ENCODE measurements around the gene VTI1A. TPM values are rescaled to one million over a fixed set of nuclear protein-coding genes. Genes with fewer than 3 reads are reported as not detected.

VTI1A gene
- total RNA-seq, 1 experiment from 2014 or later: 33.4 TPM

DNA sequence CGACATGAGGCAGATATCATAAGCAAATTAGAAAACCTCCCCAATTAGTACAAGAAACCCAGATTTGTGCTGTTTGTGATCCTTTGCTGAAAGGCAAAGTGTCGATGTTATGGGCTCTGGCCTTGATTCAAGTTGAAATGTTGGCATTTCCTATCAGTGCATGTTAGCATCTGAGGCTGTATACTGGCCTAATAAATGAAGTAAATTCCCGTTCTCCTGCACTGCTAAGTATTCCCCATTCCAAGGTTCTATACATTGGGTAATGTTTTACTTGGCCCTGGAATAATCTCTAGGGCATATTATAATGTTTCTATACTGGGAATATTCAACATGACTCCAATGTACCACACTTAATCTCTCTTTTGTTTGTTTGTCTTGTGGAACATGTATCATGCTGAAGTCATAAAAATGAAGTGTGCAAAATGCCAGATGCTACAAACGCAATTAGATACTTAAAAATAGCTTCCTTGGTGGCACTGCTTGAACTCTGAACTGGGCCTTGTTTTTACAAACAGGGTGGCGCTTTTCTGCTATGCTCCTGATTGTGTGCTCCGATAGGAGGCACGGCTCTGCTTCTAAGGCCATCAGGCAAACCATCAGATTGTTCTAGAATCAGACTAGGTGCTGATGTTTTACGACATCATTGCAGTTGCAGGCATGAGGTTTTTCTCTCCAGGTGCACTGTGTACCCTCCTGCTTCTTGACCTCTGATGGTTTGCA, 346.3 kb downstream of the VTI1A start:
- Histone ChIP-seq H3K27me3 (replicated peaks) (no peaks in the 10 kb centered on the region), H3K36me3 (no peaks in the 10 kb centered on the region), H3K9me3 (replicated peaks) (no peaks in the 10 kb centered on the region; the same call in 1 of the 2 replicates), H3K4me1 (replicated peaks) (peaks cover 17% of the 10 kb centered on the region), H3K4me3 (no peak overlapping the region), H3K27ac (no peak overlapping the region)
- DNase-seq (ENCODE audit: low read depth in 1 of 2, low spot score in 2 of 2): peak in 1 of 2 experiments; percentile 39

DNA sequence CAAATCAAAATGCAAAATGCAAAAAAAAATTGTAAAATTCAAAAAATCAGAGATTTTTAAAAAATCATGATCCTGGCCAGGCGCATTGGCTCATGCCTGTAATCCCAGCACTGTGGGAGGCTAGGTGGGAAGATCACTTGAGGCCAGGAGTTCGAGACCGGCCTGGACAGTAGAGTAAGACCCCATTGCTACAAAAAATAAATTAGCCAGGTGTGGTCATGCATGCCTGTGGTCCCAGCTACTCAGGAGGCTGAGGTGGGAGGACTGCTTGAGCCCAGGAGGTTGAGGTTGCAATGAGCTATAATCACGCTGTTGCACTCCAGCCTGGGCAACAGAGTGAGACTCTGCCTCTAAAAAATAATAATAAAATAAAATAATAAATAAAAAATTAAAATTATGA, 347.2 kb downstream of the VTI1A start:
- no peaks in the 10 kb centered on the region; the same call in 1 of the 2 replicates for H3K9me3 ChIP-seq (replicated peaks)
- H3K36me3 ChIP-seq: no peaks in the 10 kb centered on the region
- no peaks in the 10 kb centered on the region for H3K27me3 ChIP-seq (replicated peaks)
- H3K4me3 ChIP-seq: no peak overlapping the region
- H3K27ac ChIP-seq: no peak overlapping the region
- peaks cover 17% of the 10 kb centered on the region for H3K4me1 ChIP-seq (replicated peaks)
- no peak for DNase-seq (ENCODE audit: low read depth in 1 of 2, low spot score in 2 of 2)

DNA sequence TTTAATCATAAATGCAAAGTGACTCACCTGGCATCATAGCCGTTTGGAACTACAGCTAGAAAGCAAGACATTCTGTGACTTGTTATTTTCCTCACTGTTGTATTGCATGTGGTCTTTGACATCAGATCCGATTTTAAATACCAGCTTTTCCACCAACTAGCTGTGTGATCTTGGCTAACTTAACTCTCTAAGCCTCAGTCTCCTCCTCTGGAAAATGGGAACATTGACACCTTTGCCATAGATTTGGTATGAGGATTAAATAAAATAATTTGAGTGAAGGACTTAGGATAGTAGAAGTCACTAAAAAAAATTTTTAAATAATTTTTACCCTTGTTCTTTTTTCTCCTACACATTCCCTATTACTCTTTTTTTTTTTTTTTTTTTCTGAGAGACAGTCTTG, 348.1 kb downstream of the VTI1A start:
- DNase-seq (ENCODE audit: low read depth in 1 of 2, low spot score in 2 of 2): no peak
- no peaks in the 10 kb centered on the region for H3K36me3 ChIP-seq

DNA sequence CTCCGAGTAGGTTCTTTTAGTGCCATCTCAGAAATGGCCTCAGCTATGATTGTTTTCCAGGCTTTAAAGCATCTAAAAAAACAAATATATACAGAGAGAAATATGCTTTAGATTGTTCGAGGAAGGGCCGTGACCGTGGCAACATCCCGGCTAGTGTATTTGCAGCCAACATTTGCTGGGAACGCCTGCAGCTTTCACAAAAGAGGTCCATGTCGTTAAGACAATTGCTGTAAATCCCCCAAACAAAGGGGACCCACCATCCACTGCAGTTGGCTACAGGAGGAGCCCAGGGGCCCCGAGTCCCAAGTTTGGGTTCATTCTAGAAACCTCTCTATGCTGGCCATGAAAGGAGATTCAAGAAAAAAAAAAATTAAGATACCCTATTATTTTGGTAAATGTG, 350.2 kb downstream of the VTI1A start:
- no peak for DNase-seq (ENCODE audit: low read depth in 1 of 2, low spot score in 2 of 2)
- H3K4me1 ChIP-seq (replicated peaks): peaks cover 17% of the 10 kb centered on the region
- no peaks in the 10 kb centered on the region for H3K36me3 ChIP-seq
- H3K27me3 ChIP-seq (replicated peaks): no peaks in the 10 kb centered on the region
- H3K4me3 ChIP-seq: no peak overlapping the region
- no peak overlapping the region for H3K27ac ChIP-seq
- no peaks in the 10 kb centered on the region for H3K9me3 ChIP-seq (replicated peaks)

More for the DNA sequence above, 348.1 kb downstream of the VTI1A start:
- H3K4me3 ChIP-seq: no peak overlapping the region
- H3K27me3 ChIP-seq (replicated peaks): no peaks in the 10 kb centered on the region
- peaks cover 17% of the 10 kb centered on the region for H3K4me1 ChIP-seq (replicated peaks)
- no peaks in the 10 kb centered on the region for H3K9me3 ChIP-seq (replicated peaks)
- no peak overlapping the region for H3K27ac ChIP-seq

DNA sequence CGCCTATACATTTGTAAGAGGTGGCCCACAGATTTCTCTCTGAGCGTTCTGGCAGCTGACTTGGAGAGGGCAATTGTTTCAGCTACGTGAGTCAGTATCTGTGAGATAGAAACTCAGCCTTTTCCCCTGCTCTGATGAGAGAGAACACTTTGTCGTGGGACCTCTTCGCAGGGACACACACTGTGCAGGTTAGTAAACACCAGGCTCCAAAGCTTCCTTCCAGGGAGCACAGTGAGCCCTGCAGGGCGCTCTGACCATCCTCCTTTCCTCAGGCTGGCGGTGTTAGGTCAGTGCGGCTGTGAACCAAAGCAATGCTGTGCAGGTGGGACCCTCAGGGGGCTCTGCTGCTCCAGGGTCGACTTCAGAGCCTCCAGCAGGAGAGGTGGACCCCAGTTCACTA, 350.8 kb downstream of the VTI1A start:
- peaks cover 13% of the 10 kb centered on the region for H3K4me1 ChIP-seq (replicated peaks)
- H3K27ac ChIP-seq: no peak overlapping the region
- DNase-seq (ENCODE audit: low read depth in 1 of 2, low spot score in 2 of 2): no peak

DNA sequence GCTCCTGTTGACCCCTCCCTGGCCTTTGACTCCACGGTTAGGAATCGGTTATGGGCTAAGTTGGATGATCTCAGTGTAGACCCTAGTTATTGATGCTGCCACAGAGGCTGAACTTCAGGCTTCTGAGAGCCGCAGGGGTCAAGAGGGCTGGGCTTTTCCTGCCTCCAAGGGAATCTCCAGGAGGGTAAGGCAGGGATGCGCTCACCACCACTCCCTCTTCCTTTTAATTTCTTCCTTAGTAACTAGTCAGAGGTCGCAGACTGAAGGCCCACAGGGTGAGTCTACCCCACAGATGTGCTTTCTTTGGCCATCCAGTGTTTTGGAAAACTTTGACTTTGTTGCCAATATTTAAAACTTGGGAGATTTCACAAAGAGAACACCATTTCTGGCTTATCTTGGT, 352.0 kb downstream of the VTI1A start:
- no peaks in the 10 kb centered on the region for H3K27me3 ChIP-seq (replicated peaks)
- DNase-seq (ENCODE audit: low read depth in 1 of 2, low spot score in 2 of 2): no peak
- no peaks in the 10 kb centered on the region for H3K36me3 ChIP-seq
- peaks cover under 1% of the 10 kb centered on the region; the same call in 1 of the 2 replicates for H3K4me1 ChIP-seq (replicated peaks)
- H3K4me3 ChIP-seq: no peak overlapping the region
- no peak overlapping the region for H3K27ac ChIP-seq
- H3K9me3 ChIP-seq (replicated peaks): no peaks in the 10 kb centered on the region

More for the DNA sequence above, 350.8 kb downstream of the VTI1A start:
- H3K4me3 ChIP-seq: no peak overlapping the region
- H3K27me3 ChIP-seq (replicated peaks): no peaks in the 10 kb centered on the region
- no peaks in the 10 kb centered on the region for H3K36me3 ChIP-seq
- no peaks in the 10 kb centered on the region for H3K9me3 ChIP-seq (replicated peaks)

DNA sequence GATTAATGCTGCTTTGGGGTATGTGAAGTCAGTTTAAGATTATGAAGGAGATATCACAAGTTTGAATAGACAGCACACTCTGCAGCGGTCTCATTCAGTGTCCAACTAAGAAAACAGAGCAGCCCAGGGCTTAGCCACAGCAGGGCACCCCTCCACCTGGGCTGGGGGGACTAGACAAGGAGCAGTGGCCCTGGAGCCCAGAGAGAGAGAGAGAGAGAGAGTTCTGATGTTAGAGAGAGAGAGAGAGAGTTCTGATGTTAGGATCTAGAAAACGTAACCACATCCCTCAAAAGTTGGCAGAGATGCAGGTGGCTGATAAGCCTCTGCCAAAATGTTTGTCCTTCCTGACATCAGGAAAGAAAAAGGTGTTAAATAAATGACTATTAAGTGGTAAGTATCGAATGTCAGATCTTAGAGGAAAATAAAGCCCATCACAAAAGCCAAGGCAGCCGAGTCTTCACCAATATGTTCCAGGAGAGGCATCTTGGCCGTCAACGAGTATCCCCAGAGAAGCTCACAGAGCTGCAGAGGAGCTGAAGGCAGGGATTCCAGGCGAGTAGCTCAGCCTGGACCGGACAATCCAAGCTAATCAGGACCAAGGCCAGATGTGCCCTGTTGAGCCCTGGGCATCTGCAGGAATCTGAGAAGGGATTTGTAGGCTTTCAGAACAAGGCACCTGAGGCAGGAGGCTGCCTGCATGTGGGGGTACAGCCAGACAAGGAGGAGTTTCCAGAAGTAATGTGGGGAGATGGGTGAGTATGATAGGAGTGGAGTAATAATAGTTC, 352.9 kb downstream of the VTI1A start:
- DNase-seq (ENCODE audit: low read depth in 1 of 2, low spot score in 2 of 2): no peak
- no peaks in the 10 kb centered on the region for H3K36me3 ChIP-seq
- H3K4me3 ChIP-seq: no peak overlapping the region
- no peak overlapping the region for H3K27ac ChIP-seq
- H3K9me3 ChIP-seq (replicated peaks): no peaks in the 10 kb centered on the region
- no peaks in the 10 kb centered on the region for H3K4me1 ChIP-seq (replicated peaks)
- H3K27me3 ChIP-seq (replicated peaks): no peaks in the 10 kb centered on the region

DNA sequence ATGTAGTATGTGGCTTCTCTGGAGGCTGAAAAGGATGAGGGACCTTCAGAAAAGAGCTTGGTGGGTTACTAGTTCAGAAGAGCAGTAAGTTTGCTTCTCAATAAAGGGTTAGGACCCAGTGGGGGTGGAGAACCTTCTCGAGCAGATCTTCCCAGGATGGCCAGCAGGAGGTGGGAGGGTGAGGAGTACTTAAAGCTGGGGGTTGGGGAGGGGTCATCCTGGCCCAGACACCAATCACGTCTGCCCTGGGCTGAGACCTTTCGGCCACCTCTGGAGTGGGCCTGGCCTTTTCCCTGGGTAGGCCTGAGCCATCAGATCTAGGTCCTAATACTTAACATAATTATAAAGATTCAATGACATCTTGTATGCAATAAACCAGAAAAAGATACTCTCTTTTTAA, 354.0 kb downstream of the VTI1A start:
- Histone ChIP-seq H3K27me3 (replicated peaks) (no peaks in the 10 kb centered on the region), H3K4me3 (no peak overlapping the region), H3K4me1 (replicated peaks) (no peaks in the 10 kb centered on the region), H3K27ac (no peak overlapping the region), H3K9me3 (replicated peaks) (no peaks in the 10 kb centered on the region), H3K36me3 (no peaks in the 10 kb centered on the region)
- DNase-seq (ENCODE audit: low read depth in 1 of 2, low spot score in 2 of 2): no peak

DNA sequence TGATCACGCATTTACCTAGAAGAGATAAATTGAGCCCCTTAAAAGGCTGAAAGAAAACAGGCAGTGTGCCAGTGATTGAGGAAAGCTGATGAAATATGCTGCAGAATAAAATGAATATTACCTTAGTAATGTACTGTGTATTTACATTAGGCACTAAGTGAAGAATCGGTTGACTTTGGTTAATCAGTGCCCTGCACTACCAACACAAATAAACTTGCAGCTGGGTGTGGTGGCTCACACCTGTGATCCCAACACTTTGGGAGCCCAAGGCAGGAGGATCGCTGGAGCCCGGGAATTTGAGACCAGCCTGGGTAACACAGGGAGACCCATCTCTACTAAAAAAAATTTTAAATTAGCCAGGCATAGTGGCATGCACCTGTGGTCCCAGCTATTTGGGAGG, 354.7 kb downstream of the VTI1A start:
- Histone ChIP-seq H3K36me3 (no peaks in the 10 kb centered on the region), H3K9me3 (replicated peaks) (no peaks in the 10 kb centered on the region), H3K4me3 (no peak overlapping the region), H3K27me3 (replicated peaks) (no peaks in the 10 kb centered on the region), H3K27ac (no peak overlapping the region), H3K4me1 (replicated peaks) (no peaks in the 10 kb centered on the region)
- DNase-seq (ENCODE audit: low read depth in 1 of 2, low spot score in 2 of 2): no peak

DNA sequence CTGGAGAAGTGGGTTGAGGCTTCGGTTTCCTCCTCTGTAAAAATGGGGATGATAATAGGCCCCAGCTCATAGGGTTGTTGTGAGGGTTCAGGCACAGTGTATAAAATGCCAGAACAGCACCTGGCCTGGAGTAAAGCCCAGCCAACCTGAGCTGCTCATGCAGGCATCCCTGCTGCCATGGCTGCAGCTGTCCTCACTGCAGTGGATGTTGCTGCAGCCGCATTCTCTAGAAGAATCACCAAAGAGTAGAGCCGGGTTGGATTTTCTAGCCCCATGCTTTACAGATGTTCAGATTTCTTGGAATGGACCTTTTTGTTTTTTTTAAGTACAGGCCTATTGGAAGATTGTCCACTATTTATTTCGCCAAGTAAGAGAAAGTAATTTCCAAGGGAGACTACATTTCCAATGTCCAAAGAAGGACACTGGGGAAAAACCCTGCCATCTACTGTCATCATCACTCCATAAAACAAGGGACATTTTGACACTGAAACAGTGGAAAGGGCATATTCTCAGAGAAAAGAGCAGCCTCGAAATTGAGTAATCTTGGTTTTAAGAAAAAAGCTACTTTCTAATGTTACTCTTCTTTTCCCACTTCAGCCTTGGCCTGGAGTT, 355.5 kb downstream of the VTI1A start:
- H3K27me3 ChIP-seq (replicated peaks): no peaks in the 10 kb centered on the region
- H3K9me3 ChIP-seq (replicated peaks): no peaks in the 10 kb centered on the region
- DNase-seq (ENCODE audit: low read depth in 1 of 2, low spot score in 2 of 2): no peak
- H3K36me3 ChIP-seq: no peaks in the 10 kb centered on the region
- H3K27ac ChIP-seq: no peak overlapping the region
- no peaks in the 10 kb centered on the region for H3K4me1 ChIP-seq (replicated peaks)
- H3K4me3 ChIP-seq: no peak overlapping the region

DNA sequence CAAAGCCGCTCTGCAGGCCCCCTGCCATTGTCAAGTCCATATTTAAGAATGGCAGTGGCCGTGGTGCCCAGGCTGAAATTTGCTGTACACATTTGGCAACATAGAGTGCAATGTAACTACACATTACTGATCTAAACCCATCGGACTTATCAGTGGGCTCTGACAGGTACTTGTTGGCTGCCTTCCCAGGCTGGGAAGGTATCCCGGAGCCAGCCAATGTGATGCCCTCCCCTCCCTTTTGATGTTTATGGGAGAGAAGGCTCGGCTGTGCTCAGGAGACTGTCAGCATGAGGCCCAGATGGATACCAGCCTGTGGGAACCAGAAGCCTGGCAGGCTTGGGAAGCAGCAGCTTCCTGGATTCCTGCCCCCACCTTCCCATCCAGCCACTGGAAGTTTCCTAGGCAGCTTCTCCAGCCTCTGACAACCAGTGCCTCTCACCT, 357.0 kb downstream of the VTI1A start:
- Histone ChIP-seq H3K9me3 (replicated peaks) (no peaks in the 10 kb centered on the region), H3K27ac (no peak overlapping the region), H3K36me3 (no peaks in the 10 kb centered on the region), H3K4me3 (no peak overlapping the region), H3K27me3 (replicated peaks) (no peaks in the 10 kb centered on the region), H3K4me1 (replicated peaks) (no peaks in the 10 kb centered on the region)
- DNase-seq (ENCODE audit: low read depth in 1 of 2, low spot score in 2 of 2): no peak

DNA sequence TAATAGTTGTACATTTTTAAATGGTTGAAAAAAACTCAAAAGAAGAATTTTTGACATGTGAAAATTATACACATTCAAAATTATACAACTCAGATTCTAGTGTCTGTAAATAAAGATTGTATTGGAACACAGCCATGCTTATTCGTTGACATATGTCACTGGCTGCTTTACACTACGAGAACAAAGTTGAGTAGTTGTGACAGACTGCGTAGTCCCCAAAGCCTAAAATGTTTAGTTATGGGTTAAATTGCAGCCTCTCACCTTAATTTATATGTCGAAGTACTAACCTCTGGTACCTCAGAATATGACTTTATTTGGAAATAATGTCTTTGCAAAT, 358.2 kb downstream of the VTI1A start:
- Histone ChIP-seq H3K4me3 (no peak overlapping the region), H3K4me1 (replicated peaks) (no peaks in the 10 kb centered on the region), H3K36me3 (no peaks in the 10 kb centered on the region), H3K9me3 (replicated peaks) (no peaks in the 10 kb centered on the region), H3K27me3 (replicated peaks) (no peaks in the 10 kb centered on the region), H3K27ac (no peak overlapping the region)
- DNase-seq (ENCODE audit: low read depth in 1 of 2, low spot score in 2 of 2): no peak

DNA sequence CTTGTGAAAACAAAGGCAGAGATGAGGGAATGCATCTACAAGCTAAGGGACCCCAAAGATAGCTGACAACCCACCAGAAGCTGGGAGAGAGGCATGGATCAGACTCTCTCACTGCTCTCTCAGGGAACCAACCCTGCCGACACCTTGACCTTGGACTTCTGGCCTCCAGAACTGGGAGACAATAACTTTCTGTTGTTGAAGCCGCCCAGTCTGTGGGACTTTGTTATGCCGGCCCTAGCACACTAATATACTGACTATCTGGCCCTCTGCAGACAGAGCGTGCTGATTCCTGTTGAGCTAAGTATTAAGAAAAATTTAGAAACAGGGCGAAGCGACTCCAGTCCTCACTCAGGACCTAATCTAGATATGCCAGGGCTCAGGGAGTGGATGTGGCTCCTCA, 358.7 kb downstream of the VTI1A start:
- no peaks in the 10 kb centered on the region for H3K4me1 ChIP-seq (replicated peaks)
- DNase-seq (ENCODE audit: low read depth in 1 of 2, low spot score in 2 of 2): no peak
- H3K27me3 ChIP-seq (replicated peaks): no peaks in the 10 kb centered on the region
- H3K36me3 ChIP-seq: no peaks in the 10 kb centered on the region
- H3K9me3 ChIP-seq (replicated peaks): no peaks in the 10 kb centered on the region
- no peak overlapping the region for H3K4me3 ChIP-seq
- H3K27ac ChIP-seq: no peak overlapping the region

DNA sequence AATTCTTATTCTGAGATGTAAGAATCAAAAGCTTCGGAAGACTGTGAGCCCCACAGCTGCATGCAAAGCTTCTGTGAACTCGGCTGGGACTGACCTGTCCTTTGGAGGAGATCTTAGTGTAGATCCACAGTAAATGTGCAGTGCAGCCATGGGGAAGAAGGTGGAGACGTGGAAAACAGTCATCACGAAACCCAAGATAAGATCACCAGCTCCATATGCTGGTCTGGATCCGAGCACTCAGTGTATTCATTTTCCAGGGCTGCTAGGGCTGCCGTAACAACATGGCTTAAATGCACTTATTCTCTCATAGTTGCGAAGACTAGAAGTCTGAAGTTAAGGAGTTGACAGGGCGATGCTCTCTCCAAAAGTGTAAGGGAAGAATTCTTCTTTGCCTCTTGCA, 360.0 kb downstream of the VTI1A start:
- H3K27me3 ChIP-seq (replicated peaks): no peaks in the 10 kb centered on the region
- no peak overlapping the region for H3K4me3 ChIP-seq
- no peaks in the 10 kb centered on the region for H3K9me3 ChIP-seq (replicated peaks)
- DNase-seq (ENCODE audit: low read depth in 1 of 2, low spot score in 2 of 2): no peak
- H3K4me1 ChIP-seq (replicated peaks): peaks cover 5% of the 10 kb centered on the region
- no peak overlapping the region for H3K27ac ChIP-seq
- H3K36me3 ChIP-seq: no peaks in the 10 kb centered on the region
